ENCODE results near the gene DNAJA1. TPM values are rescaled to one million over a fixed set of nuclear protein-coding genes. Genes with fewer than 3 reads are reported as not detected.
"Not testable (repeated sequence)": the region's sequence is repeated elsewhere in the genome, so short reads cannot be mapped to it uniquely, and the experiment has no call there.

The DNAJA1 gene
- total RNA-seq, result 100 to 1,000 TPM; 198 to 266 TPM

- Mint-ChIP-seq H3K4me1 (peaks cover 59% of the 10 kb centered on the region), H3K36me3 (ENCODE audit: low read depth) (peaks cover 68% of the 10 kb centered on the region), H3K9me3 (ENCODE audit: low read depth) (no peaks in the 10 kb centered on the region), H3K27ac (peak within 1 kb of the TSS; percentile 94), H3K4me3 (peak within 1 kb of the TSS; percentile 98), H3K27me3 (no peaks in the 10 kb centered on the region)
- DNase-seq (peak; percentile 97), ATAC-seq (peak; percentile 82)
- intact Hi-C loops (cut with DNase I, micrococcal nuclease), result loop anchor here (1.0 to 5.0 kb wide), 11 partner anchors 24 to 792 kb away; partner anchors contain the start of genes APTX (in 2 of the 2), B4GALT1 (in 2 of the 2), BAG1 (in 2 of the 2) and SMU1 (in 2 of the 2)
- ChIA-PET POLR2A (interaction anchor here (0.6 to 4.8 kb wide), 23 partner anchors 9 to 1167 kb away, joined by 3 to 36 read pairs (median 4); partner anchors contain the start of genes APTX, B4GALT1, BAG1 and CHMP5), CTCF (interaction anchor here (1.0 to 1.5 kb wide), 3 partner anchors 21 to 350 kb away, joined by 3 to 6 read pairs (median 3); no protein-coding TSS in a partner anchor)
Measured at GRCh38 chr9:33024966-33025571, at the start of gene DNAJA1. DNAJA1 (plus strand) TSS chr9:33025273; CDS start chr9:33026485, 1,212 bp downstream.

GRCh38 chr9:32978051-32978450 is 47.0 kb upstream of the DNAJA1 start:
- no peak overlapping the region for H3K4me3 Mint-ChIP-seq
- ChIA-PET CTCF (interaction anchor here (1.0 to 1.2 kb wide), 2 partner anchors 10 to 599 kb away, joined by 3 read pairs; no protein-coding TSS in a partner anchor), POLR2A (no interaction called here)
- no peak overlapping the region for H3K27ac Mint-ChIP-seq
- ATAC-seq, result no peak
- no peaks in the 10 kb centered on the region for H3K4me1 Mint-ChIP-seq
- no peak for DNase-seq
- peaks cover 33% of the 10 kb centered on the region for H3K36me3 Mint-ChIP-seq (ENCODE audit: low read depth)
- H3K27me3 Mint-ChIP-seq, result no peaks in the 10 kb centered on the region
- H3K9me3 Mint-ChIP-seq (ENCODE audit: low read depth), result no peaks in the 10 kb centered on the region
- intact Hi-C loops (cut with DNase I, micrococcal nuclease), result no loop called here

- H3K27me3 Mint-ChIP-seq, result no peaks in the 10 kb centered on the region
- no peak overlapping the region for H3K4me3 Mint-ChIP-seq
- CTCF ChIA-PET, result interaction anchor here (0.7 to 1.2 kb wide), 2 partner anchors 19 to 414 kb away, joined by 3 to 4 read pairs; partner anchors contain the start of gene NDUFB6
- peaks cover 57% of the 10 kb centered on the region for H3K36me3 Mint-ChIP-seq (ENCODE audit: low read depth)
- H3K27ac Mint-ChIP-seq, result no peak overlapping the region
- no peaks in the 10 kb centered on the region for H3K9me3 Mint-ChIP-seq (ENCODE audit: low read depth)
- intact Hi-C loops (cut with DNase I, micrococcal nuclease), result no loop called here
- DNase-seq (no peak), ATAC-seq (peak; percentile 30)
- POLR2A ChIA-PET, result no interaction called here
- peaks cover 3% of the 10 kb centered on the region for H3K4me1 Mint-ChIP-seq
Measured at GRCh38 chr9:32986971-32987370, 38.1 kb upstream of the DNAJA1 start.

- Mint-ChIP-seq H3K9me3 (ENCODE audit: low read depth) (no peaks in the 10 kb centered on the region), H3K36me3 (ENCODE audit: low read depth) (peaks cover 51% of the 10 kb centered on the region), H3K4me3 (no peak overlapping the region), H3K27ac (no peak overlapping the region), H3K27me3 (no peaks in the 10 kb centered on the region), H3K4me1 (peaks cover 9% of the 10 kb centered on the region)
- intact Hi-C loops (cut with DNase I, micrococcal nuclease), result no loop called here
- CTCF ChIA-PET, result interaction anchor here (1.1 kb wide), 1 partner anchor 9 kb away, joined by 3 read pairs; no protein-coding TSS in a partner anchor
- DNase-seq (no peak), ATAC-seq (no peak)
- POLR2A ChIA-PET, result interaction anchor here (0.6 kb wide), 1 partner anchor 249 kb away, joined by 6 read pairs; no protein-coding TSS in a partner anchor
Measured at GRCh38 chr9:32989660-32990059, 35.4 kb upstream of the DNAJA1 start.

- ChIA-PET CTCF (no interaction called here), POLR2A (no interaction called here)
Measured at GRCh38 chr9:32991897-32992594, 33.0 kb upstream of the DNAJA1 start.

GRCh38 chr9:32992595-32993238 is 32.4 kb upstream of the DNAJA1 start:
- ATAC-seq (no peak), DNase-seq (no peak)
- Mint-ChIP-seq H3K36me3 (ENCODE audit: low read depth) (peaks cover 56% of the 10 kb centered on the region), H3K4me1 (peaks cover 19% of the 10 kb centered on the region), H3K4me3 (no peak overlapping the region), H3K27ac (no peak overlapping the region), H3K27me3 (no peaks in the 10 kb centered on the region), H3K9me3 (ENCODE audit: low read depth) (no peaks in the 10 kb centered on the region)
- ChIA-PET CTCF (interaction anchor here (1.6 kb wide), 1 partner anchor 25 kb away, joined by 5 read pairs; no protein-coding TSS in a partner anchor), POLR2A (no interaction called here)
- intact Hi-C loops (cut with DNase I, micrococcal nuclease), result no loop called here

More at GRCh38 chr9:32991897-32992594, 33.0 kb upstream of the DNAJA1 start:
- Mint-ChIP-seq H3K36me3 (ENCODE audit: low read depth) (peaks cover 55% of the 10 kb centered on the region), H3K27me3 (no peaks in the 10 kb centered on the region), H3K4me1 (peaks cover 13% of the 10 kb centered on the region), H3K4me3 (no peak overlapping the region), H3K27ac (no peak overlapping the region), H3K9me3 (ENCODE audit: low read depth) (no peaks in the 10 kb centered on the region)
- no peak for ATAC-seq
- DNase-seq, result no peak
- intact Hi-C loops (cut with DNase I, micrococcal nuclease), result no loop called here

- H3K27ac Mint-ChIP-seq, result peak overlapping the region; percentile 96
- H3K27me3 Mint-ChIP-seq; H3K9me3 Mint-ChIP-seq (ENCODE audit: low read depth); ATAC-seq: not testable (repeated sequence)
- H3K4me3 Mint-ChIP-seq, result peak overlapping the region; percentile 98
- peaks cover 37% of the 10 kb centered on the region for H3K36me3 Mint-ChIP-seq (ENCODE audit: low read depth)
- intact Hi-C loops (cut with DNase I, micrococcal nuclease), result loop anchor here (1.0 to 2.0 kb wide), 12 partner anchors 25 to 1048 kb away; partner anchors contain the start of genes BAG1 (in 2 of the 2), DNAJA1 (in 2 of the 2), NDUFB6 (in 2 of the 2) and SMU1 (in 2 of the 2)
- DNase-seq, result peak; percentile 55
- peaks cover 33% of the 10 kb centered on the region for H3K4me1 Mint-ChIP-seq
- ChIA-PET CTCF (interaction anchor here (0.9 kb wide), 2 partner anchors 31 to 420 kb away, joined by 3 to 4 read pairs; no protein-coding TSS in a partner anchor), POLR2A (interaction anchor here (0.6 to 4.0 kb wide), 3 partner anchors 25 to 296 kb away, joined by 3 to 36 read pairs (median 3); partner anchors contain the start of gene DNAJA1)
Measured at GRCh38 chr9:33000682-33001055, 24.4 kb upstream of the DNAJA1 start.

GRCh38 chr9:33005335-33005734 is 19.7 kb upstream of the DNAJA1 start:
- H3K27ac Mint-ChIP-seq; H3K9me3 Mint-ChIP-seq (ENCODE audit: low read depth); DNase-seq; H3K4me1 Mint-ChIP-seq; H3K36me3 Mint-ChIP-seq (ENCODE audit: low read depth); POLR2A ChIA-PET; ATAC-seq; CTCF ChIA-PET; H3K27me3 Mint-ChIP-seq; intact Hi-C loops (cut with DNase I, micrococcal nuclease); H3K4me3 Mint-ChIP-seq: not testable (repeated sequence)

GRCh38 chr9:33007755-33008154 is 17.3 kb upstream of the DNAJA1 start:
- Mint-ChIP-seq H3K4me1 (peaks cover under 1% of the 10 kb centered on the region), H3K27me3 (no peaks in the 10 kb centered on the region), H3K27ac (no peak overlapping the region), H3K36me3 (ENCODE audit: low read depth) (peaks cover 3% of the 10 kb centered on the region), H3K9me3 (ENCODE audit: low read depth) (no peaks in the 10 kb centered on the region), H3K4me3 (no peak overlapping the region)
- intact Hi-C loops (cut with DNase I, micrococcal nuclease), result no loop called here
- ATAC-seq (no peak), DNase-seq (no peak)
- ChIA-PET CTCF (no interaction called here), POLR2A (no interaction called here)

GRCh38 chr9:33011831-33012230 is 13.2 kb upstream of the DNAJA1 start:
- Mint-ChIP-seq H3K4me3 (no peak overlapping the region), H3K27me3 (no peaks in the 10 kb centered on the region), H3K27ac (no peak overlapping the region), H3K4me1 (no peaks in the 10 kb centered on the region), H3K36me3 (ENCODE audit: low read depth) (no peaks in the 10 kb centered on the region), H3K9me3 (ENCODE audit: low read depth) (no peaks in the 10 kb centered on the region)
- intact Hi-C loops (cut with DNase I, micrococcal nuclease), result no loop called here
- DNase-seq (no peak), ATAC-seq (no peak)
- ChIA-PET CTCF (no interaction called here), POLR2A (interaction anchor here (0.6 kb wide), 1 partner anchor 1393 kb away, joined by 3 read pairs; no protein-coding TSS in a partner anchor)

All from activated CD4-positive, alpha-beta T cell treated with anti-CD3 and anti-CD28 coated beads for 36 hours (primary cell).